Upper lobe of left lung (tissue), 4 donors: Measurements from ENCODE around the gene CDKL4.

Source experiments
- POLR2AphosphoS5 ChIP-seq, 2 donors: sonication (generic); formaldehyde crosslinking; IDR thresholded peaks; one replicate each; pipeline ENCODE4 v1.5.1; 2017; ENCODE audit warnings: antibody characterized with exemption in 2 of 2
- TF ChIP-seq, protein P1 (sequence below), 6 experiments: fragments of 450-650 bp in 4 of 6; fragments of 200-600 bp in 2 of 6; sonication (generic) in 2 of 6; IDR thresholded peaks; one replicate each; pipeline ENCODE4 v1.5.1; 2016 to 2019; ENCODE audit warnings: antibody characterized with exemption in 6 of 6

DNA sequence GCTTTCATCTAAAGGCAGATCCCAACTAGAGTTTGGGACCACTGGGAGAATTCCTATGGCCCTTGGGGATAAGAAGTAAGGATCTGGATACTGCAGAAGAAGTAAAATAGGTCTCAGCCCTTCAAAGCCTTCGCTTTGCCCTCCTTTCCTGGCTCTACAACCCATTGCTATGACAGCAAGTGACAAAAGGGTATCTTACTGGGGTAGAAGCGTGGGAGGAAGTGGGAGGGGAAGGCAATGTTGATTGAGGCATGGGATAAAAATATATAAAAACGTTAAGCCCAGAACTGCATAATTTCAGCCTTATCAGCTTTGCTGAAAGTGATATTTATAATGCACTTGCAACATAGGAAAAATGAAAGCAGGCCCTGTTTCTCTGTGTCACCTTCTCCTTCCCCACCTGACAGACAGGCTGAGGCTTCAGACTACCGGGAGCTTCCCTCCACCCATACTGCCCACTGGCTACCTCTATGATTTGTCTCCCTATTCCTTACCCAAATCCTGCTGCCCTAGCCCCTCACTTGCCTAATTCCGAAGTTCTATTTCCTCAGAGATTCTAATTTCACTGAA, 108.0 kb downstream of the CDKL4 start:
- TF ChIP-seq, protein P1, sequence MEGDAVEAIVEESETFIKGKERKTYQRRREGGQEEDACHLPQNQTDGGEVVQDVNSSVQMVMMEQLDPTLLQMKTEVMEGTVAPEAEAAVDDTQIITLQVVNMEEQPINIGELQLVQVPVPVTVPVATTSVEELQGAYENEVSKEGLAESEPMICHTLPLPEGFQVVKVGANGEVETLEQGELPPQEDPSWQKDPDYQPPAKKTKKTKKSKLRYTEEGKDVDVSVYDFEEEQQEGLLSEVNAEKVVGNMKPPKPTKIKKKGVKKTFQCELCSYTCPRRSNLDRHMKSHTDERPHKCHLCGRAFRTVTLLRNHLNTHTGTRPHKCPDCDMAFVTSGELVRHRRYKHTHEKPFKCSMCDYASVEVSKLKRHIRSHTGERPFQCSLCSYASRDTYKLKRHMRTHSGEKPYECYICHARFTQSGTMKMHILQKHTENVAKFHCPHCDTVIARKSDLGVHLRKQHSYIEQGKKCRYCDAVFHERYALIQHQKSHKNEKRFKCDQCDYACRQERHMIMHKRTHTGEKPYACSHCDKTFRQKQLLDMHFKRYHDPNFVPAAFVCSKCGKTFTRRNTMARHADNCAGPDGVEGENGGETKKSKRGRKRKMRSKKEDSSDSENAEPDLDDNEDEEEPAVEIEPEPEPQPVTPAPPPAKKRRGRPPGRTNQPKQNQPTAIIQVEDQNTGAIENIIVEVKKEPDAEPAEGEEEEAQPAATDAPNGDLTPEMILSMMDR (IDR thresholded peaks at IDR 0.05) = no peak
- no peak for TF ChIP-seq POLR2AphosphoS5 (IDR thresholded peaks at IDR 0.05)
